ENCODE data around the gene ZNF783. TPM values are rescaled to one million over a fixed set of nuclear protein-coding genes. Genes with fewer than 3 reads are reported as not detected.
A peak's percentile ranks its signal among the peaks of the same experiment; 100 is the strongest.

ZNF783 gene
- polyA plus RNA-seq, 1 experiment, result 6.9 TPM

- no peak for DNase-seq (ENCODE audit: low read depth)
- Histone ChIP-seq H3K27me3 (ENCODE audit: control insufficient read depth, insufficient read depth, low read length) (no peaks in the 10 kb centered on the region), H3K4me3 (ENCODE audit: low read depth, low read length) (no peak overlapping the region), H3K36me3 (ENCODE audit: control insufficient read depth, insufficient read depth, low read length) (peaks cover 31% of the 10 kb centered on the region)
- ChIA-PET CTCF (interaction anchor here (0.6 to 2.1 kb wide), 5 partner anchors 8 to 92 kb away, joined by 3 to 6 read pairs (median 3); partner anchors contain the start of gene ZNF425), POLR2A (no interaction called here)
- no peak for TF ChIP-seq CTCF (IDR thresholded peaks at IDR 0.05; ENCODE audit: insufficient read depth, low read depth, low read length)
Observed at GRCh38 chr7:149218469-149219420, 43.3 kb upstream of the ZNF783 start.

GRCh38 chr7:149220534-149220933, 41.5 kb upstream of the ZNF783 start:
- DNase-seq (ENCODE audit: low read depth), result peak; percentile 47
- Histone ChIP-seq H3K4me3 (ENCODE audit: low read depth, low read length) (no peak overlapping the region), H3K27me3 (ENCODE audit: control insufficient read depth, insufficient read depth, low read length) (no peaks in the 10 kb centered on the region), H3K36me3 (ENCODE audit: control insufficient read depth, insufficient read depth, low read length) (peaks cover 22% of the 10 kb centered on the region)
- no peak for TF ChIP-seq CTCF (IDR thresholded peaks at IDR 0.05; ENCODE audit: insufficient read depth, low read depth, low read length)
- ChIA-PET CTCF (no interaction called here), POLR2A (no interaction called here)

GRCh38 chr7:149223176-149223575, 38.8 kb upstream of the ZNF783 start:
- POLR2A ChIA-PET, result interaction anchor here (0.6 kb wide), 1 partner anchor 9 kb away, joined by 5 read pairs; no protein-coding TSS in a partner anchor
- H3K36me3 ChIP-seq (ENCODE audit: control insufficient read depth, insufficient read depth, low read length), result peaks cover 12% of the 10 kb centered on the region

GRCh38 chr7:149223761-149224160, 38.2 kb upstream of the ZNF783 start:
- ChIA-PET POLR2A (no interaction called here), CTCF (no interaction called here)
- TF ChIP-seq CTCF (IDR thresholded peaks at IDR 0.05; ENCODE audit: insufficient read depth, low read depth, low read length), result no peak
- Histone ChIP-seq H3K36me3 (ENCODE audit: control insufficient read depth, insufficient read depth, low read length) (peaks cover 12% of the 10 kb centered on the region), H3K27me3 (ENCODE audit: control insufficient read depth, insufficient read depth, low read length) (no peaks in the 10 kb centered on the region), H3K4me3 (ENCODE audit: low read depth, low read length) (no peak overlapping the region)
- DNase-seq (ENCODE audit: low read depth), result no peak

More at GRCh38 chr7:149223176-149223575, 38.8 kb upstream of the ZNF783 start:
- no peak for TF ChIP-seq CTCF (IDR thresholded peaks at IDR 0.05; ENCODE audit: insufficient read depth, low read depth, low read length)
- DNase-seq (ENCODE audit: low read depth), result no peak
- H3K27me3 ChIP-seq (ENCODE audit: control insufficient read depth, insufficient read depth, low read length), result no peaks in the 10 kb centered on the region
- CTCF ChIA-PET, result interaction anchor here (0.7 kb wide), 1 partner anchor 9 kb away, joined by 3 read pairs; no protein-coding TSS in a partner anchor
- H3K4me3 ChIP-seq (ENCODE audit: low read depth, low read length), result no peak overlapping the region

- H3K4me3 ChIP-seq (ENCODE audit: low read depth, low read length), result no peak overlapping the region
- H3K27me3 ChIP-seq (ENCODE audit: control insufficient read depth, insufficient read depth, low read length), result no peaks in the 10 kb centered on the region
- CTCF ChIA-PET, result no interaction called here
- no peak for TF ChIP-seq CTCF (IDR thresholded peaks at IDR 0.05; ENCODE audit: insufficient read depth, low read depth, low read length)
- POLR2A ChIA-PET, result no interaction called here
- H3K36me3 ChIP-seq (ENCODE audit: control insufficient read depth, insufficient read depth, low read length), result peaks cover 12% of the 10 kb centered on the region
- no peak for DNase-seq (ENCODE audit: low read depth)
Observed at GRCh38 chr7:149224352-149224751, 37.6 kb upstream of the ZNF783 start.

Measured in BJ (cell line).